K562 (cell line): ENCODE data around the gene RAX. TPM values are rescaled to one million over a fixed set of nuclear protein-coding genes. Genes with fewer than 3 reads are reported as not detected.

Experiments
- ATAC-seq: fragments of 200-7000 bp; cut with Tn5 transposase; 3 replicates; pipeline ENCODE4 v1.9.1; 2020; ENCODE audit warnings: moderate library complexity
- BruUV-seq: library from RNA; stranded (reverse); fragments of 400-500 nt; replicated peaks from 2 replicates; lab custom pipeline; 2021; lab: Mats Ljungman, UMichigan
- CTCF ChIA-PET: fragments of 300-600 bp; formaldehyde crosslinking; extraction: SDS; loops from one replicate; lab custom pipeline; 2021; ENCODE audit warnings: low intra/inter-chr PET ratio; lab: Yijun Ruan, JAX
- POLR2A ChIA-PET: fragments of 300-600, 350-650 bp; sonication (Branson Sonifier 250); formaldehyde crosslinking; extraction: SDS; loops from one replicate; lab custom pipeline; 2021; ENCODE audit warnings: antibody characterized with exemption, inconsistent platforms; lab: Yijun Ruan, JAX
- DNase-seq, 4 experiments: peaks; one replicate each; pipeline versions ENCODE4 v3.0.0 to v3.0.0-alpha.2; 2011 to 2018; ENCODE audit warnings: low spot score in 3 of 4, mixed read lengths in 3 of 4; ENCODE audit errors: extremely low read depth in 1 of 4
- FAIRE-seq: peaks from 2 replicates; lab custom pipeline; 2011; peaks lifted over from hg19 to GRCh38; lab: Jason Lieb, UNC
- H2AFZ ChIP-seq: 2 replicates; pipeline ENCODE4 v1.6.0; 2011; ENCODE audit warnings: low read depth, low read length, control low read depth, inconsistent platforms
- H3K27ac ChIP-seq: fragments of 200-600 bp; 3 replicates; pipeline ENCODE4 v1.8.0; 2011; ENCODE audit warnings: low read depth, mild to moderate bottlenecking, control low read depth, inconsistent platforms, low read length, moderate library complexity, mixed read lengths; ENCODE audit errors: extremely low read depth
- H3K27me3 ChIP-seq, 2 experiments: fragments of 300-600 bp in 1 of 2; 2 replicates in 1 of 2; 3 replicates in 1 of 2; pipeline versions ENCODE4 v1.6.0 to v1.8.0; 2011; ENCODE audit warnings: inconsistent platforms in 2 of 2, low read length in 2 of 2, mild to moderate bottlenecking in 1 of 2, mixed read lengths in 1 of 2, moderate library complexity in 1 of 2; ENCODE audit not compliant: control insufficient read depth in 2 of 2, insufficient read depth in 2 of 2
- H3K36me3 ChIP-seq: fragments of 300-600 bp; 3 replicates; pipeline ENCODE4 v1.8.0; 2011; ENCODE audit warnings: mild to moderate bottlenecking, low read length, inconsistent platforms; ENCODE audit not compliant: control insufficient read depth, insufficient read depth
- H3K4me1 ChIP-seq, 2 experiments: fragments of 200-600 bp in 1 of 2; replicated peaks in 1 of 2; 2 replicates in 1 of 2; 3 replicates in 1 of 2; pipeline versions ENCODE4 v1.5.1 to v1.8.0; 2011; ENCODE audit warnings: inconsistent platforms in 2 of 2, low read length in 2 of 2, mild to moderate bottlenecking in 1 of 2, mixed read lengths in 1 of 2, moderate library complexity in 1 of 2; ENCODE audit not compliant: control insufficient read depth in 2 of 2, insufficient read depth in 2 of 2
- H3K4me2 ChIP-seq: 2 replicates; pipeline ENCODE4 v1.6.1; 2011; ENCODE audit warnings: low read length, control low read depth, inconsistent platforms, mixed read lengths; ENCODE audit not compliant: insufficient read depth
- H3K4me3 ChIP-seq: fragments of 200-600 bp; sonication (generic), shearing (Covaris generic); 2 replicates; pipeline ENCODE4 v1.5.1; 2016; ENCODE audit warnings: control low read depth, inconsistent platforms
- H3K79me2 ChIP-seq: fragments of 200-600 bp; 3 replicates; pipeline ENCODE4 v1.8.0; 2011; ENCODE audit warnings: low read length, inconsistent platforms; ENCODE audit not compliant: control insufficient read depth, insufficient read depth
- H3K9ac ChIP-seq, 2 experiments: 2 replicates each; pipeline versions ENCODE4 v1.6.0 to v1.6.1; 2011; ENCODE audit warnings: low read depth in 2 of 2, low read length in 2 of 2, control low read depth in 1 of 2, inconsistent platforms in 1 of 2, mild to moderate bottlenecking in 1 of 2, mixed read lengths in 1 of 2; ENCODE audit not compliant: insufficient read depth in 1 of 2
- H3K9me1 ChIP-seq: one replicate; pipeline ENCODE4 v1.6.0; 2011; ENCODE audit warnings: inconsistent platforms, mild to moderate bottlenecking, low read length, moderate library complexity; ENCODE audit not compliant: control insufficient read depth, insufficient read depth
- H3K9me3 ChIP-seq: replicated peaks from 2 replicates; pipeline ENCODE4 v1.5.1; 2011; ENCODE audit warnings: low read depth, low read length, inconsistent platforms; ENCODE audit not compliant: control insufficient read depth, insufficient read depth
- H4K20me1 ChIP-seq: replicated peaks from 2 replicates; pipeline ENCODE4 v1.6.1; 2011; ENCODE audit warnings: low read length, inconsistent platforms, mixed read lengths; ENCODE audit not compliant: control insufficient read depth, insufficient read depth
- CHCHD3 ChIP-seq: fragments of 250-450 bp; sonication (Bioruptor Pico); IDR thresholded peaks from 2 replicates; pipeline ENCODE4 v2.1.2; 2022; ENCODE audit warnings: mild to moderate bottlenecking
- NEUROD1 ChIP-seq: fragments of 150-350 bp; IDR thresholded peaks from 2 replicates; pipeline ENCODE4 v1.6.1; 2014; ENCODE audit warnings: borderline replicate concordance, low read length, low read depth; ENCODE audit not compliant: partially characterized antibody
- SIRT6 ChIP-seq: IDR thresholded peaks from one replicate; pipeline ENCODE4 v1.6.1; 2012; ENCODE audit warnings: low read depth, mild to moderate bottlenecking, control low read depth, inconsistent platforms, low read length, moderate library complexity
- ZNF408 ChIP-seq: fragments of 250-450 bp; sonication (Bioruptor Pico); IDR thresholded peaks from 2 replicates; pipeline ENCODE4 v1.4.0; 2020; ENCODE audit warnings: low read depth, mild to moderate bottlenecking, moderate library complexity
- ZNF77 ChIP-seq: fragments of 250-450 bp; sonication (Bioruptor Pico); IDR thresholded peaks from 2 replicates; pipeline ENCODE4 v1.5.0; 2020
- ZSCAN29 ChIP-seq: fragments of 450-650 bp; IDR thresholded peaks from 2 replicates; pipeline ENCODE4 v1.6.1; 2017
- WGBS: fragments of 100-300 bp; shearing (Covaris generic); methylation state at CpG from one replicate; pipeline ENCODE4 v1.1.6; 2016; ENCODE audit warnings: low coverage, mixed read lengths; ENCODE audit not compliant: insufficient coverage; ENCODE audit errors: missing lambda C conversion rate; 5-methylcytosine and 5-hydroxymethylcytosine counted together
- in situ Hi-C: fragments of 300-500 bp; cut with MboI; formaldehyde crosslinking; loops from 4 replicates; pipeline ENCODE4 v1.15.0; 2018; ENCODE audit warnings: inconsistent platforms, mixed read lengths
- intact Hi-C: fragments of 100-400 bp; cut with micrococcal nuclease; formaldehyde crosslinking; loops from 2 replicates; pipeline ENCODE4 v1.14.2; 2022
- polyA plus RNA-seq, 8 experiments: library from polyadenylated mRNA; depleted of rRNA in 4 of 8; stranded (reverse) in 5 of 8; unstranded in 3 of 8; fragments of >200 nt; fragmentation: Nextera tagmentation in 2 of 8; fragmentation: Illumina TruSeq in 1 of 8; extraction: Ambion mirVana in 2 of 8; extraction: Trizol in 1 of 8; gene quantifications; 2 replicates each; pipeline versions ENCODE4 v1.2.1 to v1.2.3, GENCODE V29; 2011 to 2014; ENCODE audit warnings: inconsistent platforms in 1 of 8, missing spikeins in 1 of 8
- total RNA-seq, 7 experiments: library from RNA; depleted of rRNA in 6 of 7; stranded (reverse); fragments of >200 nt in 6 of 7; fragmentation: Illumina TruSeq in 2 of 7; extraction: Trizol in 2 of 7; gene quantifications; 2 replicates each; pipeline versions ENCODE4 v1.2.1 to v1.2.3, GENCODE V29; 2011 to 2021; ENCODE audit warnings: low replicate concordance in 1 of 7

The RAX gene
- total and polyA plus RNA-seq, 9 of the 15 experiments (the other 6 are each of a cell fraction or from before 2014, with no cell fraction given): not detected

DNA sequence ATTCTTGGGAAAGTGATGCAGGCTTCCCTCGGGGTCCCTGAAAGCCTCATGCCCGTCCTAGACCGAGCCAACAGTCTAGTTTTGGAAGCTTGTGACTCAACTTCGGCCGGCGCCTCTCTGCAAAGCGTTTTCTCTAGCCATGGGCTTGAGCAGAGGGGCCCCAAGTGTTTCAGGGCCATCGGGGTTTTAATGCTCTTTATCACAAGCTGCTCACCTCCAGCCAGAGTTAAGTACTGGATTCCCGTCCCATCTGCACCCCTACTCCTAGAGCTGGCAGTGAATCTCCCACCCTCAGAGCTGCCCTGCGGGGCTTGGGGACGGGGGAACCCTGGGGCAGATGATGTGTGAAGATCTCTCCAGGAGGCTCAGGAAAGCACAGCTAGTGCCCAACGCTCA is 7.3 kb downstream of the RAX start:
- Histone ChIP-seq H4K20me1 (no peaks in the 10 kb centered on the region), H3K79me2 (no peaks in the 10 kb centered on the region), H3K36me3 (no peaks in the 10 kb centered on the region), H2AFZ (no peak overlapping the region), H3K9me3 (no peaks in the 10 kb centered on the region), H3K9ac (no peak overlapping the region), H3K9me1 (no peaks in the 10 kb centered on the region), H3K4me1 (peaks cover 0 to 21% of the 10 kb centered on the region in 2 experiments; a peak in 2 of 5 replicates)
- FAIRE-seq (no peak), ATAC-seq (no peak)
- 11% methylated on average over 12 of the region's 12 CpGs for WGBS
- POLR2A ChIA-PET: no interaction called here
- in situ Hi-C loops: no loop called here
- CTCF ChIA-PET: no interaction called here
- TF ChIP-seq SIRT6 (no peak), ZNF408 (CRISPR knock-in tag) (no peak), NEUROD1 (no peak), CHCHD3 (CRISPR knock-in tag) (no peak), ZSCAN29 (no peak), ZNF77 (CRISPR knock-in tag) (no peak)
- TF ChIP-seq, all 486 proteins: peak for 0
- Histone ChIP-seq H3K4me3 (no peak overlapping the region), H3K4me2 (no peak overlapping the region), H3K27me3 (peaks cover 3 to 39% of the 10 kb centered on the region in 2 experiments; a peak in 3 of 5 replicates), H3K27ac (no peak overlapping the region)
- DNase-seq: no peak
- intact Hi-C loops: no loop called here
- BruUV-seq: no TSS peak
